A673 (cell line): ENCODE measurements around the gene NINJ2. TPM values are rescaled to one million over a fixed set of nuclear protein-coding genes. Genes with fewer than 3 reads are reported as not detected.

Experiments used
- BruUV-seq: library from RNA; stranded (reverse); fragments of 400-500 nt; replicated peaks from 2 replicates; lab custom pipeline; 2021; lab: Mats Ljungman, UMichigan
- CTCF ChIA-PET: fragments of 300-600 bp; sonication (Branson Sonifier 250); formaldehyde crosslinking; loops from one replicate; lab custom pipeline; 2022; ENCODE audit warnings: antibody characterized with exemption; lab: Charles Lee
- POLR2A ChIA-PET: fragments of 300-600 bp; sonication (Branson Sonifier 250); formaldehyde crosslinking; loops from one replicate; lab custom pipeline; 2022; ENCODE audit warnings: antibody characterized with exemption; ENCODE audit not compliant: low non-redundant PET; lab: Charles Lee
- DNase-seq: peaks from one replicate; pipeline ENCODE4 v3.0.0-alpha.2; 2015; ENCODE audit warnings: low spot score
- H3K27ac ChIP-seq: fragments of 200-600 bp; sonication (generic); 2 replicates; pipeline ENCODE4 v1.5.1; 2016; ENCODE audit warnings: mixed run types, low read depth, mild to moderate bottlenecking, mixed read lengths, antibody characterized with exemption, low read length; ENCODE audit not compliant: poor library complexity, severe bottlenecking
- H3K27me3 ChIP-seq: fragments of 200-600 bp; sonication (generic); replicated peaks from 2 replicates; pipeline ENCODE4 v1.6.1; 2017; ENCODE audit warnings: mixed run types, low read depth, mild to moderate bottlenecking, mixed read lengths, antibody characterized with exemption, low read length; ENCODE audit not compliant: insufficient read depth, poor library complexity
- H3K36me3 ChIP-seq: fragments of 200-600 bp; sonication (generic); 2 replicates; pipeline ENCODE4 v1.6.1; 2016; ENCODE audit warnings: mixed run types, mild to moderate bottlenecking, mixed read lengths, antibody characterized with exemption, low read length; ENCODE audit not compliant: insufficient read depth, poor library complexity, severe bottlenecking
- H3K4me1 ChIP-seq: fragments of 200-600 bp; sonication (generic); 2 replicates; pipeline ENCODE4 v1.6.1; 2017; ENCODE audit warnings: mixed run types, mild to moderate bottlenecking, mixed read lengths, antibody characterized with exemption, low read length; ENCODE audit not compliant: insufficient read depth, poor library complexity, severe bottlenecking
- H3K4me3 ChIP-seq: fragments of 200-600 bp; sonication (generic); 2 replicates; pipeline ENCODE4 v1.5.1; 2016; ENCODE audit warnings: low read depth, mixed run types, mild to moderate bottlenecking, mixed read lengths, low read length; ENCODE audit not compliant: poor library complexity, severe bottlenecking
- H3K9me3 ChIP-seq: fragments of 200-600 bp; sonication (generic); 2 replicates; pipeline ENCODE4 v1.6.1; 2016; ENCODE audit warnings: mixed run types, low read depth, mild to moderate bottlenecking, mixed read lengths, antibody characterized with exemption, low read length; ENCODE audit not compliant: poor library complexity, severe bottlenecking
- EZH2 ChIP-seq: fragments of 200-600 bp; sonication (generic); IDR thresholded peaks from 2 replicates; pipeline ENCODE4 v1.6.1; 2017; ENCODE audit warnings: borderline replicate concordance, low read depth, mild to moderate bottlenecking, mixed read lengths, antibody characterized with exemption, low read length; ENCODE audit not compliant: poor library complexity, severe bottlenecking
- intact Hi-C: fragments of 100-400 bp; cut with micrococcal nuclease; formaldehyde crosslinking; loops from one replicate; pipeline ENCODE4 v1.10.0; 2022; ENCODE audit not compliant: unreplicated experiment
- total RNA-seq: library from RNA; stranded (reverse); gene quantifications from 2 replicates; pipeline ENCODE4 v1.2.3, GENCODE V29; 2021
- TF ChIP-seq, protein P1 (sequence below): fragments of 300-800, 200-600 bp; sonication (generic); conservative IDR thresholded peaks from 2 replicates; pipeline ENCODE4 v1.5.1; 2017; ENCODE audit warnings: low read depth, mild to moderate bottlenecking, antibody characterized with exemption, low read length, moderate library complexity, mixed read lengths

NINJ2 gene
- total RNA-seq, 1 experiment from 2014 or later: not detected

DNA sequence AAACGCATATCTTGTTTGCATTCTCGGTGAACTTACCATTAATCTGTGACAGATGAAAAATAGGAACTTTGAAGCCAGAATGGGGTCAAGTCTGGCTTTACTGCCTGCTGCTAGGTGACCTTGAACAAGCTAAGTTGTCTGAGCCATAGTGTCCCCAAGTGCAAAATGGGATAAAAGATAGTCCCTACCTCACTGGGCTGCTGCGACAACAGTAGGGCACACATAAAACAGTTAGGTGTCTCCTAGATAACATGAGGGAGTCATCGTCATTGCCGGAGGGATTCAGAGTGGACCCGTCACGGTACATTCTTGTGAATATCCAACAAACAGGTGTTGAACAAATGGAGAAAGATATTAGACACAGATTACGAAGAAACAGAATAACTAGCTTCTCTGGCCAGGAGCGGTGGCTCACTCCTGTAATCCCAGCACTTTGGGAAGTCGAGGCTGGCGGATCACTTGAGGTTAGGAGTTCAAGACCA is 71.2 kb downstream of the NINJ2 start:
- intact Hi-C loops: no loop called here
- CTCF ChIA-PET: interaction anchor here (0.5 kb wide), 1 partner anchor 543 kb away, joined by 3 read pairs; no protein-coding TSS in a partner anchor
- BruUV-seq: no TSS peak
- Histone ChIP-seq H3K4me1 (no peaks in the 10 kb centered on the region), H3K27me3 (peaks cover 7% of the 10 kb centered on the region), H3K36me3 (no peaks in the 10 kb centered on the region), H3K4me3 (no peak overlapping the region), H3K27ac (no peak overlapping the region), H3K9me3 (no peaks in the 10 kb centered on the region)
- TF ChIP-seq EZH2: no peak
- TF ChIP-seq, protein P1, sequence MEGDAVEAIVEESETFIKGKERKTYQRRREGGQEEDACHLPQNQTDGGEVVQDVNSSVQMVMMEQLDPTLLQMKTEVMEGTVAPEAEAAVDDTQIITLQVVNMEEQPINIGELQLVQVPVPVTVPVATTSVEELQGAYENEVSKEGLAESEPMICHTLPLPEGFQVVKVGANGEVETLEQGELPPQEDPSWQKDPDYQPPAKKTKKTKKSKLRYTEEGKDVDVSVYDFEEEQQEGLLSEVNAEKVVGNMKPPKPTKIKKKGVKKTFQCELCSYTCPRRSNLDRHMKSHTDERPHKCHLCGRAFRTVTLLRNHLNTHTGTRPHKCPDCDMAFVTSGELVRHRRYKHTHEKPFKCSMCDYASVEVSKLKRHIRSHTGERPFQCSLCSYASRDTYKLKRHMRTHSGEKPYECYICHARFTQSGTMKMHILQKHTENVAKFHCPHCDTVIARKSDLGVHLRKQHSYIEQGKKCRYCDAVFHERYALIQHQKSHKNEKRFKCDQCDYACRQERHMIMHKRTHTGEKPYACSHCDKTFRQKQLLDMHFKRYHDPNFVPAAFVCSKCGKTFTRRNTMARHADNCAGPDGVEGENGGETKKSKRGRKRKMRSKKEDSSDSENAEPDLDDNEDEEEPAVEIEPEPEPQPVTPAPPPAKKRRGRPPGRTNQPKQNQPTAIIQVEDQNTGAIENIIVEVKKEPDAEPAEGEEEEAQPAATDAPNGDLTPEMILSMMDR: no peak
- POLR2A ChIA-PET: no interaction called here
- no peak for DNase-seq

DNA sequence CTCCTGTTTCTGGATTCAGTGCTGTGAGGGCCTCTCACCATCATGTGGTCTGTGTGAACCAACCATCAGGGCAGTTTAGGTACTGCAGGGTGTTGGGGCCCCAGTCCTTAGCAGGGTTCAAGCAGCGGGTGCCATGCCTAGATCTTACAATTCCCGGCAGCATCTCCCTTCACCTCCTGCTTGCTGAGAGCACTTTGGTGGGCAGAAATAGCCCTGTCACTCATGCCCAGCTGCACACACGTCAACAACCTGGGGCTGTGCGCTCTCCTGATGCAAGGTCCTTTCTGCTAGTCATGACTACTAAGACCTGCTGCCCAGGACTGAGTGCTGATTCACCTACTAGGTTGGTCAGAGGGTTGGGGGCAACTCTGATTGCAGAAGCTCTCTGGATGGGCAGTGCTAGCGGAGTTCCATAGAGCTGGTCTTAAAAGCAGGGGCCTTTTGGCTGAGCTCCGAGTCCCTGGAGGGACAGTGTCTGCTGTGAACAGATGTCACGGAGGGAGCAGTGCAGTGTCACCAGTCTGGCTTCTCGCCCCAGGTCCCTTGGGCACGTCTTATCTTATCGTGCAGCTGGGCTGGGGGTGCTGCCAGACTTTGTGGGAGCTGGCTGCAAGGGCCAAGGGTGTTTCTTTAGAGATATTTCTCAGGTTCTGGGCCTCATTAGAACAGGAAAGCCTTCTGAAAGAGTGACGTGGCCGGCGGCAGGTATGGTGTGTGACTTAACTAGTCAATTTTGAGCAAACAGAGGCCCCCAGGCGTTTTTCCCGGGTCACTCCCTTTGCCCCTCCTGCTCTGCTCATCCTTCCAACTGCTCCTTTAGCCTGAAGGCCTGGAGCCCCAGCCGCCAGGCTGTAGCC is 71.8 kb downstream of the NINJ2 start:
- no TSS peak for BruUV-seq
- H3K27ac ChIP-seq: no peak overlapping the region
- POLR2A ChIA-PET: no interaction called here

DNA sequence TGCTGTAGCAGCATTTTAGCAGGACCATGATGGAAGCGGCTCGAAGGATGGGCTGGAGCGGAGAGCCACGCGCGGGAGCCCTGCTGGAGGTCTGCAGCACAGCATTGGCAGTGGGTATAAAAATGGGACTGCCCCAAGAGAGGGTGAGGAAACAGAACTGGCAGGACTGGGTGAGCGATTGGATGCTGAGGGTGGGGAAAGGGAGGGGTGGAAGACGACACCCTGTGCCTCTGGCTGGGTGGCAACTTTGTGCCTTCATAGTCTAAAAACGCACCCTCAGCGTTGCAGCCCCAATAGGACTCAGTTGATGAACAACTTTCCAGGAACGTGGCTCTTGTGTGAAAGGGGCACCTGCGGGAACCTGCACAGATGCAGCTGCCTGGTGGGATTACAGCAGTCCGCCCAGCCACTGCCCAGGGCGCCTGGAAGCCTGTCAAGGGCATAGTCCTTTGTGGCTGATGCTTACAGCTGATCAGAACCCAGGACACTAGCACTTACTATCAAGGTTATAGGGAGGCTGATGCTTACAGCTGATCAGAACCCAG is 73.0 kb downstream of the NINJ2 start:
- Histone ChIP-seq H3K4me1 (no peaks in the 10 kb centered on the region), H3K27ac (no peak overlapping the region), H3K27me3 (peaks cover 7% of the 10 kb centered on the region), H3K4me3 (no peak overlapping the region), H3K9me3 (no peaks in the 10 kb centered on the region), H3K36me3 (no peaks in the 10 kb centered on the region)
- POLR2A ChIA-PET: no interaction called here
- no peak for DNase-seq
- intact Hi-C loops: no loop called here
- TF ChIP-seq, protein P1: no peak
- no peak for TF ChIP-seq EZH2
- no TSS peak for BruUV-seq
- CTCF ChIA-PET: no interaction called here

More for the DNA sequence above, 71.8 kb downstream of the NINJ2 start:
- Histone ChIP-seq H3K27me3 (peaks cover 7% of the 10 kb centered on the region), H3K4me1 (no peaks in the 10 kb centered on the region), H3K9me3 (no peaks in the 10 kb centered on the region), H3K4me3 (no peak overlapping the region), H3K36me3 (no peaks in the 10 kb centered on the region)
- CTCF ChIA-PET: no interaction called here
- intact Hi-C loops: no loop called here
- TF ChIP-seq, protein P1: no peak
- no peak for TF ChIP-seq EZH2
- DNase-seq: no peak
